RWPE1 (cell line): Measurements from ENCODE around the gene CLTA.
"Not testable (repeated sequence)": the region's sequence is repeated elsewhere in the genome, so short reads cannot be mapped to it uniquely, and the experiment has no call there.

ENCODE experiments used
- CTCF ChIA-PET: fragments of 350-600 bp; sonication (Branson Sonifier 250); formaldehyde crosslinking; extraction: SDS; loops from one replicate; lab custom pipeline; 2021; lab: Yijun Ruan, JAX
- POLR2A ChIA-PET: fragments of 400-600 bp; formaldehyde crosslinking; extraction: SDS; loops from one replicate; lab custom pipeline; 2020; ENCODE audit warnings: antibody characterized with exemption; ENCODE audit not compliant: low non-redundant PET; lab: Yijun Ruan, JAX
- DNase-seq: peaks from one replicate; pipeline ENCODE4 v3.0.0; 2012; ENCODE audit warnings: low spot score
- H3K27ac ChIP-seq: fragments of 450-650 bp; 2 replicates; pipeline ENCODE4 v1.5.1; 2017
- TF ChIP-seq, protein P1 (sequence below): fragments of 450-650 bp; conservative IDR thresholded peaks from 2 replicates; pipeline ENCODE4 v1.5.1; 2017; ENCODE audit warnings: low read depth, mild to moderate bottlenecking

Gene CLTA

DNA sequence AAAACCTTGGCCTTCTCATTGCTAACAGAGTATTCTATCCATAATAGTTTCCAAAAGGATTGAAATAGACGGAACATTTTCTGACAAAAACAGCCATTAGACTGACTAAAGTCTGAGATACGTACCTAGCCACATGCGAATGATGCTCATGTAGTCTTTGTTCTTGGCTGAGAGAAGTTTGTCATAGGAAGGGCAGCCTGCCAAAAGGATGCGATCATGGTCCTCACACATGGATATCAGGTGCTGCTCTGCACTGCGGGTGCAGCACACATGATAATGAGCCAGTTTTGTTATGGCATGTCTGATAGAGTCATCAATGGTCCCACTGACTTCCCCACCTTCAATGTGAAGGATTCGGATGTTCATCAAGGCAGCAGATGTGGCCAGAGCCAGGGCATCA lies 55.2 kb downstream of the CLTA start:
- CTCF ChIA-PET: no interaction called here
- TF ChIP-seq, protein P1, sequence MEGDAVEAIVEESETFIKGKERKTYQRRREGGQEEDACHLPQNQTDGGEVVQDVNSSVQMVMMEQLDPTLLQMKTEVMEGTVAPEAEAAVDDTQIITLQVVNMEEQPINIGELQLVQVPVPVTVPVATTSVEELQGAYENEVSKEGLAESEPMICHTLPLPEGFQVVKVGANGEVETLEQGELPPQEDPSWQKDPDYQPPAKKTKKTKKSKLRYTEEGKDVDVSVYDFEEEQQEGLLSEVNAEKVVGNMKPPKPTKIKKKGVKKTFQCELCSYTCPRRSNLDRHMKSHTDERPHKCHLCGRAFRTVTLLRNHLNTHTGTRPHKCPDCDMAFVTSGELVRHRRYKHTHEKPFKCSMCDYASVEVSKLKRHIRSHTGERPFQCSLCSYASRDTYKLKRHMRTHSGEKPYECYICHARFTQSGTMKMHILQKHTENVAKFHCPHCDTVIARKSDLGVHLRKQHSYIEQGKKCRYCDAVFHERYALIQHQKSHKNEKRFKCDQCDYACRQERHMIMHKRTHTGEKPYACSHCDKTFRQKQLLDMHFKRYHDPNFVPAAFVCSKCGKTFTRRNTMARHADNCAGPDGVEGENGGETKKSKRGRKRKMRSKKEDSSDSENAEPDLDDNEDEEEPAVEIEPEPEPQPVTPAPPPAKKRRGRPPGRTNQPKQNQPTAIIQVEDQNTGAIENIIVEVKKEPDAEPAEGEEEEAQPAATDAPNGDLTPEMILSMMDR: no peak
- no peak for DNase-seq
- H3K27ac ChIP-seq: no peak overlapping the region
- POLR2A ChIA-PET: no interaction called here

DNA sequence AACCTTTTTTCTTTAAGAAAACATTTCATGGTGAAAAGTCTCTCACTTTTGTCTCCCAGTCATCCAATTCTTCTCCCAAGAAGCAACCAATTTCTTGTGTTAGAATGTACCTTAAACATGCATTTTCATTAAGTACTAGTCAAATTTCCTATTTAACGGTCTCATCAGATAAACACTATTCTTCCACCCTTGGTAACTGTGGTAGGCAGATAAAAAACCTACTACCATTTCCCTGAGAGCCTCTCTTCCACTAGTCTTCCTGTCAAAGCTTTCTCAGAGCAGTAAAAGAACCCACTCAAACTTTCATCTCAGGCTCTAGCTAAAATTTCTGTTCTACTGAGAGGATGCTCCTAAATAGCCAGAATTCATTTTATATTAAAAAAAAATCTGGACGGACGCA lies 56.6 kb downstream of the CLTA start:
- DNase-seq: no peak
- TF ChIP-seq, protein P1: no peak
- 0 out of 2 replicates have a peak overlapping the region, but pooled peaks have one; percentile 4 for H3K27ac ChIP-seq
- POLR2A ChIA-PET: no interaction called here
- CTCF ChIA-PET: interaction anchor here (0.6 to 0.8 kb wide), 5 partner anchors 28 to 103 kb away, joined by 3 to 4 read pairs (median 3); no protein-coding TSS in a partner anchor

DNA sequence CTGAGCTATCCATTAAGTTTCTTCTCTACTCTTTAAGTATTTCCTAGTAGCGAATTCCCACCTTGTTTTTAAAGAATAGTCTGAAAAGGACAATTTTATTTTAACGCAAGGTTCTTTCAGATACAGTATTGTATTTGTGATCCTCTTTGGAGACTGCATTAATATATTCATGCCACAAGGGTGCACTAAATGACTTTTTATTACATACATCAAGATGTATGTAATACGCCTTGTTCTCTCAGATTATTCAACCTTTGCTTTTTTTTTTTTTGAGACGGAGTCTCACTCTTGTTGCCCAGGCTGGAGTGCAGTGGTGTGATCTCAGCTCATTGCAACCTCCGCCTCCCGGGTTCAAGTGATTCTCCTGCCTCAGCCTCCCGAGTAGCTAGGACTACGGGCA lies 57.3 kb downstream of the CLTA start:
- CTCF ChIA-PET: interaction anchor here (0.6 to 1.4 kb wide), 8 partner anchors 8 to 233 kb away, joined by 3 to 11 read pairs (median 3); no protein-coding TSS in a partner anchor
- H3K27ac ChIP-seq, POLR2A ChIA-PET: not testable (repeated sequence)
- peak; percentile 42 for DNase-seq

GRCh38 chr9:36249189-36249588 lies 58.5 kb downstream of the CLTA start:
- ChIA-PET CTCF (interaction anchor here (0.6 to 1.4 kb wide), 3 partner anchors 69 to 192 kb away, joined by 5 to 11 read pairs (median 6); no protein-coding TSS in a partner anchor), POLR2A (no interaction called here)
- H3K27ac ChIP-seq: no peak overlapping the region
- DNase-seq: no peak
- TF ChIP-seq, protein P1: no peak

DNA sequence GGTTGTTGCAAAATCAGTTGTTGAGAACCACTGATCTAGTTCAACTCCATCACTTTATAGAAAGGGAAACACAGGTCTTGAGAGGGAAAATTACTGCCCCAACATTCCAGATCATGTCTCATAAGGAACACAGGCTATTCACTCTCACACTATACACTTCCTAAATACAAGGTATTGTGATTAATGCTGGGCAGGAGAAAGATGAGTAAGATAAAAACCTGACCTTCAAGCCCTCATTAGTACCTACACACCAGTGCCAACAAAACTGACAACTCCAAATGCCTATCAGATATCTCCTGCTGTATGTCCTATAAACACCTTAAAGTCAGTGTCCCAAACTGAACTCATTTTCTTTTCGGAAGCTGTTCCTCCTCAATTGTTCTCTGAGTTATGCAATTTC lies 59.4 kb downstream of the CLTA start:
- no peak overlapping the region for H3K27ac ChIP-seq
- TF ChIP-seq, protein P1: no peak
- ChIA-PET POLR2A (no interaction called here), CTCF (interaction anchor here (1.3 to 1.4 kb wide), 2 partner anchors 68 to 79 kb away, joined by 5 to 6 read pairs; no protein-coding TSS in a partner anchor)
- peak; percentile 19 for DNase-seq

- POLR2A ChIA-PET: no interaction called here
These were observed 60.7 kb downstream of the CLTA start for GRCh38 chr9:36251428-36251827.

More at GRCh38 chr9:36251428-36251827, 60.7 kb downstream of the CLTA start:
- CTCF ChIA-PET: interaction anchor here (0.6 to 1.5 kb wide), 2 partner anchors 16 to 78 kb away, joined by 5 to 9 read pairs; no protein-coding TSS in a partner anchor
- TF ChIP-seq, protein P1: no peak
- DNase-seq: no peak
- H3K27ac ChIP-seq: no peak overlapping the region
